ENCODE measurements around the gene LIN37. TPM values are rescaled to one million over a fixed set of nuclear protein-coding genes. Genes with fewer than 3 reads are reported as not detected.
A peak's percentile ranks its signal among the peaks of the same experiment; 100 is the strongest.

Gene LIN37
- total and polyA plus RNA-seq, 2 of the 13 experiments (the other 11 are each of a cell fraction or from before 2014, with no cell fraction given) = 6.3 to 8.7 TPM

DNA sequence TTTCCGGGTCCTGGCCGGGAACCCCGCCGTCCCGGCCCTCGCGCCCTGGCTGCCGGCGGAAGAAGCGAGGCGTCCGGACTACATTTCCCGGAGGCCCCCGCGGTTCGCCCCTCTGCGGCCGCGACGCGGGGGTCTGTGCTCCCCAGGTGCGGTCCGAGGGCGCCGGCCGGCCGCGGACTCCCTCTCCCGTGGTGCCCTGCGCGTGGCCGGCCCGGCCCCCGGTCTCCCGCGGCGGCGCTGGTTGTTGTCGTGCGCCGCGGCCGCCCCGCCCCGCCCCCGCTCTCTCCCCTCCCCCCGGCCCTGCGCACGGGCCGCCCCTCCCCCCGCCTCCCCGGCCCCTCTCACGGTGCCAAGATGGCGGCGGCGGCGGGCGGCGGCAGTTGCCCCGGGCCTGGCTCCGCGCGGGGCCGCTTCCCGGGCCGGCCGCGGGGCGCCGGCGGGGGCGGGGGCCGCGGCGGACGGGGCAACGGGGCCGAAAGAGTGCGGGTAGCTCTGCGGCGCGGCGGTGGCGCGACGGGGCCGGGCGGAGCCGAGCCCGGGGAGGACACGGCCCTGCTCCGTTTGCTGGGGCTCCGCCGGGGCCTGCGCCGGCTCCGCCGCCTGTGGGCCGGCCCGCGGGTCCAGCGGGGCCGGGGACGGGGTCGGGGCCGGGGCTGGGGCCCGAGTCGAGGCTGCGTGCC is 30.6 kb upstream of the LIN37 start, which contains the start of gene KMT2B (continued):
- TF ChIP-seq ZNF616 (CRISPR knock-in tag; IDR thresholded peaks at IDR 0.05; ENCODE audit: low read depth) = no peak
- no peak for TF ChIP-seq ZNF839 (CRISPR knock-in tag; IDR thresholded peaks at IDR 0.05; ENCODE audit: borderline replicate concordance)
- no peak for TF ChIP-seq ZNF547 (CRISPR knock-in tag; IDR thresholded peaks at IDR 0.05)
- no peak for TF ChIP-seq SIX4 (CRISPR knock-in tag; IDR thresholded peaks at IDR 0.05)
- TF ChIP-seq ZBED4 (CRISPR knock-in tag; IDR thresholded peaks at IDR 0.05; ENCODE audit: borderline replicate concordance) = peak; percentile 37; the same call in 1 of the 2 replicates
- TF ChIP-seq ZBTB3 (CRISPR knock-in tag; IDR thresholded peaks at IDR 0.05; ENCODE audit: borderline replicate concordance, low read depth) = no peak
- no peak for TF ChIP-seq PRDM15 (CRISPR knock-in tag; IDR thresholded peaks at IDR 0.05)
- TF ChIP-seq POLR2AphosphoS5 (IDR thresholded peaks at IDR 0.05; ENCODE audit: low read depth, low read length) = no peak
- TF ChIP-seq, protein P1, sequence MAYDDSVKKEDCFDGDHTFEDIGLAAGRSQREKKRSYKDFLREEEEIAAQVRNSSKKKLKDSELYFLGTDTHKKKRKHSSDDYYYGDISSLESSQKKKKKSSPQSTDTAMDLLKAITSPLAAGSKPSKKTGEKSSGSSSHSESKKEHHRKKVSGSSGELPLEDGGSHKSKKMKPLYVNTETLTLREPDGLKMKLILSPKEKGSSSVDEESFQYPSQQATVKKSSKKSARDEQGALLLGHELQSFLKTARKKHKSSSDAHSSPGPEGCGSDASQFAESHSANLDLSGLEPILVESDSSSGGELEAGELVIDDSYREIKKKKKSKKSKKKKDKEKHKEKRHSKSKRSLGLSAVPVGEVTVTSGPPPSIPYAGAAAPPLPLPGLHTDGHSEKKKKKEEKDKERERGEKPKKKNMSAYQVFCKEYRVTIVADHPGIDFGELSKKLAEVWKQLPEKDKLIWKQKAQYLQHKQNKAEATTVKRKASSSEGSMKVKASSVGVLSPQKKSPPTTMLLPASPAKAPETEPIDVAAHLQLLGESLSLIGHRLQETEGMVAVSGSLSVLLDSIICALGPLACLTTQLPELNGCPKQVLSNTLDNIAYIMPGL (CRISPR knock-in tag; IDR thresholded peaks at IDR 0.05; ENCODE audit: borderline replicate concordance in 1 of 2, low read depth in 1 of 2) = no peak
- no peak for TF ChIP-seq ZFP82 (CRISPR knock-in tag; IDR thresholded peaks at IDR 0.05; ENCODE audit: borderline replicate concordance)
- TF ChIP-seq HMG20A (CRISPR knock-in tag; IDR thresholded peaks at IDR 0.05; ENCODE audit: borderline replicate concordance) = no peak
- peak; percentile 58 for TF ChIP-seq MAZ (IDR thresholded peaks at IDR 0.05; ENCODE audit: borderline replicate concordance, low read depth, low read length)
- TF ChIP-seq MAZ (CRISPR knock-in tag; IDR thresholded peaks at IDR 0.05; ENCODE audit: low read depth) = no peak
- no peak for TF ChIP-seq HMG20B (CRISPR knock-in tag; conservative IDR thresholded peaks at IDR 0.05)
- no peak for TF ChIP-seq TFDP2 (CRISPR knock-in tag; IDR thresholded peaks at IDR 0.05)
- TF ChIP-seq YY1 (IDR thresholded peaks at IDR 0.05; ENCODE audit: insufficient read depth, insufficient replicate concordance, low read depth, low read length) = peak; percentile 69
